ENCODE results near the gene ZG16. TPM values are rescaled to one million over a fixed set of nuclear protein-coding genes. Genes with fewer than 3 reads are reported as not detected.

The ZG16 gene
- total and polyA plus RNA-seq, 11 donors: 0.04 to 0.08 TPM; not detected in 9

DNA sequence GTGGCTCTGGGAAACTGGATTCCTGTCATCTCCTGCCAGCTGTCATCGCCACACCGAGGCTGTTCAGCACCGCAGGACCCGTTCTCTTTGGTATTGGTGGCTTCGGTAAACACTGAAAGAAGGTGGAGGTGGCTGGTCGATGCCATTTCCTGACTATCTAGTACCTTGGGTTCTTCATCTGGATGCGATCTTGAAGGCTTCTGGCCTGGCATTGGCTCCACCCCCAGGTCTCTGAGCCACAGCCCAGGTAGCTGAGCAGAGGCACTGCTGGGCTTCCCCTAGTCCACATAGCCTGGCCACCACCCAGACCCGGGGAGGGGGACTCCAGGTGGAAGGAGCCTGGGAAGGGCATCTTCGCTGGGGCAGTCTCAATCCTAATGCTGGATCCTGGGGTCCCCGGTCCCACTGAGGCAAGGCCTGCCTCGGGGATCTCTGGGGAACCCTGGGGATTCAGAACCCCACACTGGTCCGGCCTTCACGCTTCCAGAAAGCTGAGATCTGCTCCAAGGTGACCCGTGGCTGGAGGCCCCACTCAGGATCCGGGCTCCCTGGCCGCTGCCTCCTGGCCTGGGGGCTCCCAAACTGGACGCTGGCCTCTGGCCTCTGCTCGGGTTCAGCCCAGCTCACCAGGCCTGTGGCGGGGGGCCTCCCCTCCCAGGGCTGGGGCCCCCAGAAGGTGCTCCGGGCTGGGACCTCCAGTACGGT, 34.1 kb upstream of the ZG16 start:
- TF ChIP-seq, protein P1, sequence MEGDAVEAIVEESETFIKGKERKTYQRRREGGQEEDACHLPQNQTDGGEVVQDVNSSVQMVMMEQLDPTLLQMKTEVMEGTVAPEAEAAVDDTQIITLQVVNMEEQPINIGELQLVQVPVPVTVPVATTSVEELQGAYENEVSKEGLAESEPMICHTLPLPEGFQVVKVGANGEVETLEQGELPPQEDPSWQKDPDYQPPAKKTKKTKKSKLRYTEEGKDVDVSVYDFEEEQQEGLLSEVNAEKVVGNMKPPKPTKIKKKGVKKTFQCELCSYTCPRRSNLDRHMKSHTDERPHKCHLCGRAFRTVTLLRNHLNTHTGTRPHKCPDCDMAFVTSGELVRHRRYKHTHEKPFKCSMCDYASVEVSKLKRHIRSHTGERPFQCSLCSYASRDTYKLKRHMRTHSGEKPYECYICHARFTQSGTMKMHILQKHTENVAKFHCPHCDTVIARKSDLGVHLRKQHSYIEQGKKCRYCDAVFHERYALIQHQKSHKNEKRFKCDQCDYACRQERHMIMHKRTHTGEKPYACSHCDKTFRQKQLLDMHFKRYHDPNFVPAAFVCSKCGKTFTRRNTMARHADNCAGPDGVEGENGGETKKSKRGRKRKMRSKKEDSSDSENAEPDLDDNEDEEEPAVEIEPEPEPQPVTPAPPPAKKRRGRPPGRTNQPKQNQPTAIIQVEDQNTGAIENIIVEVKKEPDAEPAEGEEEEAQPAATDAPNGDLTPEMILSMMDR (IDR thresholded peaks at IDR 0.05): no peak
- no peak for TF ChIP-seq POLR2A (IDR thresholded peaks at IDR 0.05)
- peak overlapping the region in 1 of 12 donors; percentile 87 for H3K27ac ChIP-seq

DNA sequence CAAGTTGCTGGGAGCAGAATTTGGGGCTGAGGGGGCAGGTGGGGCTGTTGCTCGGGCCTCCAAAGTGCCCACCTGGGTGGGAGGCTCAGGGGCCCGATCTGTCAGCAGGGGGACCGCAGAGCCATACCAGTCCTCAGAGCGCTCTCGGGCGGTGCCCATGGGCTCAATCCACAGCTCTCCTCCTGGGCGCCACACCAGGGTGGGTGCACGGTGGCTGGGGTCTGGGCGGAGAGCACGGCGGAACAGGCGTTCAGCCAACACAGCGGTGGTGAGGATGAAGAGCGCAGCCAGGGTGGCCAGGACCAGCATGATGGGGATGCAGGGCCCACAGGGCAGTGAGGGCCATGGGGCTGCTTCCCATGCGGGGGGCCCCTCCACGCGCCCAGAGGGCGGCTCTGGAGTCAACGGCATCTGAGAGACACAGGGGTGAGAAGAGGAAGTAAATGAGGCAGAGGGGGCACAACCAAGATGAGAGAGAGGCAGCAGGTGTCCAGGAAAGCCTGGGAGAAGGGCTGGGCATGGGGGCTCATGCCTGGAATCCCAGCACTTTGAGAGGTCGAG, 33.4 kb upstream of the ZG16 start:
- no peak for ATAC-seq
- Histone ChIP-seq H3K27me3 (peaks cover 0 to 14% (median 0%) of the 10 kb centered on the region in 9 donors), H3K4me1 (peaks cover 0 to 21% (median 0%) of the 10 kb centered on the region in 12 donors), H3K36me3 (no peaks in the 10 kb centered on the region), H3K27ac (peak overlapping the region in 2 of 12 donors; percentile 63 to 87), H3K9me3 (no peaks in the 10 kb centered on the region), H3K4me3 (peak overlapping the region in 4 of 12 donors; percentile 28 to 73 (median 45))
- TF ChIP-seq, protein P1 (IDR thresholded peaks at IDR 0.05): no peak
- no peak for TF ChIP-seq POLR2A (IDR thresholded peaks at IDR 0.05)
- intact Hi-C loops (cut with DNase I): no loop called here
- no peak for DNase-seq
- 86 to 88% (median 86%) methylated on average over 11 to 20 of the region's 20 CpGs for WGBS, 4 donors

More for the DNA sequence above, 34.1 kb upstream of the ZG16 start:
- Histone ChIP-seq H3K9me3 (no peaks in the 10 kb centered on the region), H3K36me3 (no peaks in the 10 kb centered on the region), H3K4me3 (peak overlapping the region in 1 of 12 donors; percentile 73), H3K4me1 (peaks cover 0 to 22% (median 0%) of the 10 kb centered on the region in 12 donors), H3K27me3 (peaks cover 0 to 14% (median 0%) of the 10 kb centered on the region in 9 donors)
- intact Hi-C loops (cut with DNase I): no loop called here
- WGBS, 4 donors: 76 to 79% (median 77%) methylated on average over 9 to 21 of the region's 21 CpGs
- DNase-seq (no peak), ATAC-seq (no peak)

DNA sequence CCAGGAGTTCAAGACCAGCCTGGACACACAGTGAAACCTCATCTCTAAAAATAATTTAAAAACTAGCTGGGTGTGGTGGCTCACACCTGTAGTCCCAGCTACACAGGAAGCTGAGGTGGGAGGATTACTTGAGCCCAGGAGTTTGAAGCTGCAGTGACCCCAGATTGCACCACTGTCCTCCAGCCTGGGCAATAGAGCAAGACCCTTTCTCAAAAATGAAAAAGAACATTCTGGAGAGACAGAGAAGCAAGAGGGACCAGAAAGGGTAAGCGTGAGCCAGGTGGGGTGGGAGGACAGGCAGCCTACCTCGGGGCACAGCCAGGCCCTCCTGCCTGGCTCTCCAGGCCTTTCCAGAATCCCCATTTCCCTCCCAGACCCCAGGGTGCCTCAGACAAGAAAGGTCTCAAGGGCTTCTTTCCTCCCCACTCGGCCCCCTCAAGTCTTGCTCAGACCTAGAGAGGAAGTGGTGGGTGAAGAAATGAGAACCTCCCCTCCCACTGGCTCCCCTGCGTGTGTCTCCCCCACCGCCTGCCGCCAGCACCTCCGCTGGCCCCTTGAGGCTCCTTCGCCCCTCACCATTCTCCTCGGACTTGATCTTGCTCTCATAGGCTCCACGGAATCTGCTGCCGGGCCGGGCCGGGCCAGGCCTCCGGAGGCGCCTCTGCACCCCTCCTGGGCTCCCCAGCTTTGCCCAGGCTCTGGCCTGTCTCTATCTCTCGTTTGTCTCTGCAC, 32.8 kb upstream of the ZG16 start:
- no peaks in the 10 kb centered on the region for H3K9me3 ChIP-seq
- ATAC-seq (peak in 3 of 4 donors; percentile 28 to 66 (median 36)), DNase-seq (no peak)
- peak overlapping the region in 10 of 12 donors; percentile 11 to 73 (median 33) for H3K4me3 ChIP-seq
- TF ChIP-seq, protein P1 (IDR thresholded peaks at IDR 0.05): no peak
- TF ChIP-seq POLR2A (IDR thresholded peaks at IDR 0.05): no peak
- WGBS, 4 donors: 70 to 79% (median 75%) methylated on average over 16 of the region's 16 CpGs
- no peaks in the 10 kb centered on the region for H3K36me3 ChIP-seq
- peaks cover 0 to 21% (median 0%) of the 10 kb centered on the region in 12 donors for H3K4me1 ChIP-seq
- peak overlapping the region in 2 of 12 donors; percentile 63 to 87 for H3K27ac ChIP-seq
- intact Hi-C loops (cut with DNase I): no loop called here
- peaks cover 0 to 14% (median 0%) of the 10 kb centered on the region in 9 donors for H3K27me3 ChIP-seq
